OCI-M1 (cell line): Measurements from ENCODE around the gene VTI1B.
A peak's percentile ranks its signal among the peaks of the same experiment; 100 is the strongest.
"Not testable (repeated sequence)": the region's sequence is repeated elsewhere in the genome, so short reads cannot be mapped to it uniquely, and the experiment has no call there.

Source experiments
- DNase-seq: peaks from one replicate; lab custom pipeline; 2025; lab: John Stamatoyannopoulos, UW

Gene VTI1B, protein sequence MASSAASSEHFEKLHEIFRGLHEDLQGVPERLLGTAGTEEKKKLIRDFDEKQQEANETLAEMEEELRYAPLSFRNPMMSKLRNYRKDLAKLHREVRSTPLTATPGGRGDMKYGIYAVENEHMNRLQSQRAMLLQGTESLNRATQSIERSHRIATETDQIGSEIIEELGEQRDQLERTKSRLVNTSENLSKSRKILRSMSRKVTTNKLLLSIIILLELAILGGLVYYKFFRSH

GRCh38 chr14:67674480-67675218 is at the start of gene VTI1B:
TSS of gene VTI1B (minus strand) at chr14:67674632. CDS start at chr14:67674489, 143 bp downstream.
- DNase-seq, result peak; percentile 81

DNA sequence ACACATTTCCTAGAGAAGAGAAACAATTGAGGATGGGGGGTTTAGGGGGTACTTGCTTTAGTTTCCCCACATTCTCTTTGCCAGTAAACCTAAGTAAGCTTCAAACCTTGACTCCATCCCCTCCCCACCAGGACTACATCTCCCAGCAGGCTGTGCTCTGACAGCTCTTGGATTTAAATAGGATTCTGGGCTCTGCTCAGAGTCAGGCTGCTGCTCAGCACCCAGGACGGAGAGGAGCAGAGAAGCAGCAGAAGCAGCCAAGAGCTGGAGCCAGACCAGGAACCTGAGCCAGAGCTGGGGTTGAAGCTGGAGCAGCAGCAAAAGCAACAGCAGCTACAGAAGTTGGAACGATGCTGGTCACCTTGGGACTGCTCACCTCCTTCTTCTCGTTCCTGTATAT is 47.9 kb upstream of the VTI1B start:
- DNase-seq, result no peak

DNA sequence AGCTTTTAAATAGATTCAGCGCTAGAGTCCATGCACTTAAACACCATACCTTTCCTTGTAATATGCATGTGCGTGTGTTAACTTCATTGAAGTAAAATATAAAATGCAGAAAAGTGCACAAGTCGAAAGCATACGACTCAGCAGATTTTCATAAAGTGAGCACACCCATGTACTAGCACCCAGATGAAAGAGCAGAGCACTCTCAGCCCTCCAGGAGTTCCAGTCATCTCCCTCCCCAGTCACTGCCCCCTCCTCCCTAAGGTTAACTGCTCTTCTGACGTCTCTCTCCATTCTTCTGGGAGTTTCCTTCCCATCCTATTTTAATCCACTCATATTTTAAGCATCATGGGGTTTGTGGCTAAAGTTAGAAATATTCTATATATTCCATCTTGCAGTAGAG is 47.4 kb upstream of the VTI1B start:
- DNase-seq, result no peak

- DNase-seq, result peak; percentile 22
Observed at GRCh38 chr14:67719866-67720265, 45.4 kb upstream of the VTI1B start.

DNA sequence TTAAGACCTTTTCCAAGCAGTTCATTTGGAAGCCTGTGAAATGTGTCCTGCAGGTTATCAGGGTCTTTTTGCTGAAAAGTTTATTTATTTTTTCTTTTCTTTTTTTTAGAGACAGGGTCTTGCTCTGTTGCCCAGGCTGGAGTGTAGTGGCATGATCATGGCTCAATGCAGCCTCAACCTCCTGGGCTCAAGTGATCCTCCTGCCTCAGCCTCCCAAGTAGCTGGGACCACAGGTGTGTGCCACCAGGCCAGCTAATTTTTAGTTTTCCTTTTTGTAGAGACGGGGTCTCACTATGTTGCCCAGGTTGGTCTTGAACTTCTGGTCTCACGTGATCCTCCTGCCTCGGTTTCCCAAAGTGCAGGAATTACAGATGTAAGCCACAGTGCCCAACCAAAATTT is 45.0 kb upstream of the VTI1B start:
- DNase-seq, result not testable (repeated sequence)

DNA sequence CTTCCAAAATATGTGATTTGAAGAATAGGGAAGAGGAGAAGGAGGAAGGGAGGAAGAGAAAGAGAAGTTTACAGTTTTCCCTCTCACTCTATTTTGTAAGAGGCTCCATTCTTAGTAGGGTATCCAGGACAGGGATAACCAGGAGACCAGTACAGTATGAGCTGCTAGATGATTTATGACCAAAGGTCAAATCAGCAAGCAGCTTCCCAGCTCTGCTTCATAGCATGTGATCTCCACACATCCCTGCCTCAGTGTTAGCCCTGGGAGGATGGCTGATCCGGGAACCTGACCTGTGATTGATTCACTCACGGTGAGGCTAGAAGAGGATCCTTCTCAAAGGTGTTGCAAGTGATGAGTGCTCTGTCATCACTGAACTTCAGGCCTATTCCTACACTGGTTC is 43.8 kb upstream of the VTI1B start:
- DNase-seq, result no peak

- DNase-seq, result no peak
Observed at GRCh38 chr14:67717048-67717447, 42.6 kb upstream of the VTI1B start.

- peak; percentile 5 for DNase-seq
Observed at GRCh38 chr14:67710209-67710608, 35.8 kb upstream of the VTI1B start.

GRCh38 chr14:67709796-67710195 is 35.4 kb upstream of the VTI1B start:
- DNase-seq, result not testable (repeated sequence)

GRCh38 chr14:67709346-67709745 is 34.9 kb upstream of the VTI1B start:
- not testable (repeated sequence) for DNase-seq

- no peak for DNase-seq
Observed at GRCh38 chr14:67705211-67705610, 30.8 kb upstream of the VTI1B start.

DNA sequence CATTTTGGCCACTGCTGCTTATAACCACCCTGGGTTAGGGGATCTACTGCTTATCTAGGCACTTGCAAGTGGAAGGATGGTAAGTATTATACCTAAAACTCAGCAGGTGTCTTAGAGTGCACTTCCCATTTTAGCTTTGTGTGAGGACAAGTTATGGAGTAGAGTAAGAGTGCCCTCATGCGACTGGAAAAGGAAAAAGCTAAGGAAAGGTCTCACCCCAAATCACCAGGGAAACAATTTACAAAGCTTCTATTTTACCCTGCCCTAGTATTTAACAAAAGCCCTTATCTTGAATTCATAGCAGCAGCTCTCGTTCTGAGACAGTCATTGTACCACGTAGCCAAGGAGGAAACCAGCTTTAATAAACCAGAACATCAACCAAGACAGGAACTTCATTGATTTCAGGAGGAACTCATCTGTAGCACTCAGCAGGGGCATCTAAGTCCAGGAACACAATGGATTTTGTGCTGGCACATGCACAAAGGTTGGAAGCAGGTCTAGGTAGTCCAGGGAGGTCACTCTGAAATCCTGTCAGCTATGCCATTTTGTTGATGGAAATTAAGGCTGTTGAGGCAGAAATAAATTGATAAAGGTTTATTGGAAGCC is 30.2 kb upstream of the VTI1B start:
- DNase-seq, result peak; percentile 78

DNA sequence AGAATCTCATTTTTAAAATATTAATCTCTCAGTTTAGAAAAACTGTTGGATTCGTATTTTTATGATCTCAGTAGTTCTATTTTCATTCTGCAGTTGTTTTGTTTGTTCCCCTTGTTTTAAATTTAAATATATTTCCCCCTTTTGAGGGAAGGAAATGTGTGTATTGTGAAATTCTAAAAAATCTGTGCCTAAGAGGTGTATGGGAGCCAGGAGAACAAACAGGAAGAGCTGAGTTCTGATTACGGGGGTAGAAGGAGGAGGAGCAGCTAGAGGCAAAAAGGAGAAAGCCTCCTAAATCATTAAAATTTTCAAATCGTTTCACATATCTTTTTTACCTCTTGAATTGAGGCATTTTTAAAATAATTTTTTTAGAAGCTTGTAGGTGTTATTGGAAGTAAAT is 29.6 kb upstream of the VTI1B start:
- no peak for DNase-seq

DNA sequence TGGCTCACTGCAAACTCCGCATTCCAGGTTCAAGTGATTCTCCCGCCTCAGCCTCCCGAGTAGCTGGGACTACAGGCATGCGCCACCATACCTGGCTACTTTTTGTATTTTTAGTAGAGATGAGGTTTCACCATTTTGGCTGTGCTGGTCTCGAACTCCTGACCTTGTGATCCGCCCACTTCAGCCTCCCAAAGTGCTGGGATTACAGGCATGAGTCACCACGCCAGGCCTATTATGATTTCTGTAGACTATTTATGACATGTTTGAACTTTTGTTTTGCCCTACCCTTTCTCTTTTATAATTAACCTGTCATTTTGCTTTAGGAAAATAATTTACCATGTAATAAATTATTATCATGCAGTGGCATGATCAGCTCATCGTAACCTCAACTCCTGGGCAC is 27.1 kb upstream of the VTI1B start, which contains the start of gene RDH12:
RDH12 (plus strand) TSS at position 395 of the 400 bp plus-strand sequence. CDS start 20,757 bp downstream, outside the sequence.
- not testable (repeated sequence) for DNase-seq

DNA sequence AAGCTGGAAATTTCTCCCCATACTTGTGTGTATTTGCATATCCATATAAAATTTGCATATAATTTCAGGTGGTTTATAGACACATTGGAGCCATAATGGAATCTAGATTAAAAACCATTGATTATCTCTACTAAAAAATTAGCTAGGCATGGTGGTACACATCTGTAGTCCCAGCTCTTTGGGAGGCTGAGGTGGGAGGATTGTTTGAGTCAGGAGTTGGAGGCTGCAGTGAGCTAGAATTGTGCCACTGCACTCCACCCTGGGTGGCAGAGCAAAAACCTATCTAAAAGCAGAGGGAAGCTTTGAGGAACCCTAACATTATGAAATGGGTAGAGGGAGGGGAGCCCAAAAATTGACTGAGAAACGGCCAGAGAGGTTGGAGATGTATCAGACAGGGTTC is 23.7 kb upstream of the VTI1B start:
- no peak for DNase-seq

DNA sequence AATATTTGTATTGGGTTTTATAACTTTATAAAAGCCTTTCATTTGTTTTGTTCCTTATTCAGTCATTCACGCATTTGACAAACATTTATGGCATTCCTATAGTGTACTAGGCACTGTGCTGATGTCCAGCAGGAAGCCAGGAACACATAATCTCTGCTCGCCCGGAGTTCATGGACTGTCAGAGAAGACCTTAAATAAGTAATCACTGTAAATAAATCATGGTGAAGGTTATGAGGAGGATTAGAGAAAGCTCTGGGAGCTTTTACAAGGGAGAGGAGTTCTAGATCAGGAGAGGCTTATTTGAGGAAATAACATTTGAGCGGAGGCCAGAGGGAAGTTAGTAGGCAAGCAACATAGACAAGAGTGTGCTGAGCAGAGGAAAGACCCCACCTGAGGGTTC is 22.6 kb upstream of the VTI1B start:
- no peak for DNase-seq

GRCh38 chr14:67695394-67695949 is 21.0 kb upstream of the VTI1B start, which contains the start of gene RDH11:
TSS of gene RDH11 (minus strand) at chr14:67695764. CDS start at chr14:67695703, 61 bp downstream.
- peak; percentile 91 for DNase-seq

- DNase-seq, result peak; percentile 82
Observed at GRCh38 chr14:67694791-67695393, 20.5 kb upstream of the VTI1B start.

- DNase-seq, result no peak
Observed at GRCh38 chr14:67690011-67690410, 15.6 kb upstream of the VTI1B start.

DNA sequence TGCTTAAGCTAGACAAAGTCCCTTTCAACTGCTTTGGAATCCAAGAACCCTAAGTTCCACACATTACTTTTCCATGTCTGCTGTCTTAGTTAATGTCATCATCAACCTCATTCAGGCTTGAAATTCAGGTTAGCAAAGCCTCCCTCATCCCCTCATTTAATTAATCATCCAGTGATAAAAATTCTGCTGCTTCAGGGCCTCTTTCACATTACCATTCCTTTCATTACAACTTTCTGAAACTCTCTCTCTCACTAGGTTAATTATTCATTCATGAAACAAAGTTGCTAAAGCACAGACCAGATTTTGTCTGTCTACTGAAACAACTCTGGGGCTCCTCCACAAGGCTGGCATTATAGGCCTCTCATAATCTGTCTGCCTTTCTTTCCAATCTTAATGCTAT is 9.4 kb upstream of the VTI1B start:
- DNase-seq, result no peak

- peak; percentile 88 for DNase-seq
Observed at GRCh38 chr14:67680941-67681340, 6.5 kb upstream of the VTI1B start.

- DNase-seq, result peak; percentile 91
Observed at GRCh38 chr14:67680121-67680602, 5.7 kb upstream of the VTI1B start.
